IPS DF 19.7 (cell line): Measurements from ENCODE around the gene OPALIN.

Experiments used
- DNase-seq: peaks from one replicate; pipeline ENCODE4 v3.0.0-alpha.2; 2013; ENCODE audit warnings: low read depth, low spot score

The OPALIN gene

GRCh38 chr10:96299383-96299782 lies 59.4 kb downstream of the OPALIN start:
- no peak for DNase-seq

- DNase-seq = no peak
Observed at GRCh38 chr10:96298362-96298761, 60.4 kb downstream of the OPALIN start.

- DNase-seq = no peak
Observed at GRCh38 chr10:96297486-96297885, 61.3 kb downstream of the OPALIN start.

GRCh38 chr10:96295475-96295874 lies 63.3 kb downstream of the OPALIN start:
- DNase-seq = no peak
